GM12891 (cell line): ENCODE data around the gene ITGB4.

Experiments
- PAX5 ChIP-seq: IDR thresholded peaks from 2 replicates; pipeline ENCODE4 v1.6.1; 2011; ENCODE audit warnings: low read length, moderate library complexity, mild to moderate bottlenecking; ENCODE audit not compliant: insufficient read depth, severe bottlenecking
- POLR2A ChIP-seq: IDR thresholded peaks from 2 replicates; pipeline ENCODE4 v1.6.1; 2011; ENCODE audit warnings: low read depth, low read length, control low read depth
- POLR2AphosphoS5 ChIP-seq: IDR thresholded peaks from 2 replicates; pipeline ENCODE4 v1.6.1; 2011; ENCODE audit warnings: low read depth, low read length, control low read depth
- POU2F2 ChIP-seq: IDR thresholded peaks from 2 replicates; pipeline ENCODE4 v1.6.1; 2011; ENCODE audit warnings: low read depth, mild to moderate bottlenecking, control low read depth, low read length, moderate library complexity
- SPI1 ChIP-seq: IDR thresholded peaks from 2 replicates; pipeline ENCODE4 v1.6.1; 2011; ENCODE audit warnings: low read depth, low read length, control low read depth
- TAF1 ChIP-seq: IDR thresholded peaks from 2 replicates; pipeline ENCODE4 v1.6.1; 2011; ENCODE audit warnings: low read depth, low read length, control low read depth

- TF ChIP-seq POLR2A (no peak), TAF1 (no peak), POLR2AphosphoS5 (no peak), SPI1 (no peak), POU2F2 (no peak), PAX5 (no peak)
Measured at GRCh38 chr17:75679706-75680211, 41.5 kb upstream of the ITGB4 start.
